NT2/D1 (cell line): ENCODE results near the gene RNGTT.

ENCODE experiments used
- SUZ12 ChIP-seq: IDR thresholded peaks from 2 replicates; pipeline ENCODE4 v1.6.1; 2011; ENCODE audit not compliant: insufficient read length, insufficient read depth; ENCODE audit errors: extremely low read depth
- YY1 ChIP-seq: IDR thresholded peaks from 2 replicates; pipeline ENCODE4 v1.6.1; 2011; ENCODE audit not compliant: insufficient read length, insufficient read depth
- ZNF274 ChIP-seq: IDR thresholded peaks from 2 replicates; pipeline ENCODE4 v1.6.1; 2011; ENCODE audit warnings: mild to moderate bottlenecking, low read depth, low read length

DNA sequence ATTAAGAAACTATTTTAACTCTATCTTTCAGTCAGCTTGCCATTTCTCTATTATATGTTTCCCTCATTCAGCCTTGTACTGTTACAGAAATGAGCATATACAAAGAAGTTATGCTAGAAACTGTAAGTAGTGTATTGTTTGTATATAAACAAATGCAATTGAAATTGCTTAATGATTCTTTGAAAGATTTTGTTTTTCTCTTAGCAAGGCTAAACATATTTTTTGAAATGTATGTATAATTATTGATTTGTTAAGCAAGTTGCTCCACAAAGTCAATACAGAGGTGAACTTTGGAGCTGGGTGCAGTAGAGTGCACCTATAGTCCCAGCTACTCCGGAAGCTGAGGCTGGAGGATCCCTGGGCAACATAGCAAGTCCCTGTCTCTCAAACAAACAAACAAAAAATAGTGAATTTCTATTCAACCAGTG is 253.6 kb downstream of the RNGTT start:
- no peak for TF ChIP-seq SUZ12
- TF ChIP-seq ZNF274, result no peak
- TF ChIP-seq YY1, result no peak
